Measurements from ENCODE around the gene KDM5A. TPM values are rescaled to one million over a fixed set of nuclear protein-coding genes. Genes with fewer than 3 reads are reported as not detected.

KDM5A gene
- total and polyA plus RNA-seq, 2 experiments from 2014 or later = 30.8 to 54.7 TPM

- H4K20me1 ChIP-seq (ENCODE audit: insufficient read depth, poor library complexity, severe bottlenecking) = no peaks in the 10 kb centered on the region
- TF ChIP-seq EZH2 (IDR thresholded peaks at IDR 0.05; ENCODE audit: borderline replicate concordance) (no peak), CTCF (IDR thresholded peaks at IDR 0.05; ENCODE audit: poor library complexity) (no peak), EZH2phosphoT487 (IDR thresholded peaks at IDR 0.05; ENCODE audit: low read depth, severe bottlenecking, unreplicated experiment) (no peak)
- no peak overlapping the region for H3K4me2 ChIP-seq
- H3K79me2 ChIP-seq = peaks cover 2% of the 10 kb centered on the region
- H3K36me3 ChIP-seq (replicated peaks; ENCODE audit: insufficient read depth, low read depth) = no peaks in the 10 kb centered on the region
- H3K9me3 ChIP-seq (ENCODE audit: low read depth) = no peaks in the 10 kb centered on the region
- H3K27me3 ChIP-seq = no peaks in the 10 kb centered on the region
- H3K27ac ChIP-seq = no peak overlapping the region
- H3K4me1 ChIP-seq (ENCODE audit: insufficient read depth) = no peaks in the 10 kb centered on the region
- DNase-seq (ENCODE audit: low spot score) = no peak
- H3K4me3 ChIP-seq = no peak overlapping the region
- no peak overlapping the region for H2AFZ ChIP-seq
- WGBS (ENCODE audit: low lambda C conversion rate, missing lambda C conversion rate) = 100% methylated on average over 1 of the region's 1 CpG
- H3K9me2 ChIP-seq (replicated peaks; ENCODE audit: insufficient read depth) = no peaks in the 10 kb centered on the region
Observed at GRCh38 chr12:291153-291723, 97.9 kb downstream of the KDM5A start.

DNA sequence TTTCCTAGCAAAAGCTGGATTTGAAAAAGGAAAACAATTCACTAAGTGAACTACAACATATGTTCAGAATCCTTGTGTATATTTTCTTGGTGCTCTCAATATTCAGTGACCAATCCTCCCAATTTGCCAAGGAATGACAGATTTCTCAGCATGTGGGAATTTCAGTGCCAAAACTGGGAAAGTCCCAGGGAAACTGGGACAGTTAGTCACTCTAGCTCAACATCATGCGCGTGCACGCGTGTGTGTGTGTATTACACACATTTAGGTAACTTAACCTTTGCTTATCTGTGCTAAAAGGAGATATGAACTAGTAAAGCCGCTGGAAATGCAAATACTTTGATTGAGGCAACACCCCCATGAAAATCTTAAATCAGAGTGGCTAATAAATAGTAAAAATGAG lies 100.4 kb downstream of the KDM5A start:
- Histone ChIP-seq H3K4me3 (no peak overlapping the region), H3K79me2 (peaks cover 2% of the 10 kb centered on the region), H4K20me1 (ENCODE audit: insufficient read depth, poor library complexity, severe bottlenecking) (no peaks in the 10 kb centered on the region), H3K9me2 (replicated peaks; ENCODE audit: insufficient read depth) (no peaks in the 10 kb centered on the region), H2AFZ (no peak overlapping the region), H3K27ac (no peak overlapping the region), H3K36me3 (replicated peaks; ENCODE audit: insufficient read depth, low read depth) (no peaks in the 10 kb centered on the region), H3K9me3 (ENCODE audit: low read depth) (no peaks in the 10 kb centered on the region), H3K27me3 (no peaks in the 10 kb centered on the region), H3K4me1 (ENCODE audit: insufficient read depth) (no peaks in the 10 kb centered on the region), H3K4me2 (no peak overlapping the region)
- TF ChIP-seq EZH2 (IDR thresholded peaks at IDR 0.05; ENCODE audit: borderline replicate concordance) (no peak), EZH2phosphoT487 (IDR thresholded peaks at IDR 0.05; ENCODE audit: low read depth, severe bottlenecking, unreplicated experiment) (no peak), CTCF (IDR thresholded peaks at IDR 0.05; ENCODE audit: poor library complexity) (no peak)
- 79% methylated on average over 5 of the region's 5 CpGs for WGBS (ENCODE audit: low lambda C conversion rate, missing lambda C conversion rate)
- no peak for DNase-seq (ENCODE audit: low spot score)

DNA sequence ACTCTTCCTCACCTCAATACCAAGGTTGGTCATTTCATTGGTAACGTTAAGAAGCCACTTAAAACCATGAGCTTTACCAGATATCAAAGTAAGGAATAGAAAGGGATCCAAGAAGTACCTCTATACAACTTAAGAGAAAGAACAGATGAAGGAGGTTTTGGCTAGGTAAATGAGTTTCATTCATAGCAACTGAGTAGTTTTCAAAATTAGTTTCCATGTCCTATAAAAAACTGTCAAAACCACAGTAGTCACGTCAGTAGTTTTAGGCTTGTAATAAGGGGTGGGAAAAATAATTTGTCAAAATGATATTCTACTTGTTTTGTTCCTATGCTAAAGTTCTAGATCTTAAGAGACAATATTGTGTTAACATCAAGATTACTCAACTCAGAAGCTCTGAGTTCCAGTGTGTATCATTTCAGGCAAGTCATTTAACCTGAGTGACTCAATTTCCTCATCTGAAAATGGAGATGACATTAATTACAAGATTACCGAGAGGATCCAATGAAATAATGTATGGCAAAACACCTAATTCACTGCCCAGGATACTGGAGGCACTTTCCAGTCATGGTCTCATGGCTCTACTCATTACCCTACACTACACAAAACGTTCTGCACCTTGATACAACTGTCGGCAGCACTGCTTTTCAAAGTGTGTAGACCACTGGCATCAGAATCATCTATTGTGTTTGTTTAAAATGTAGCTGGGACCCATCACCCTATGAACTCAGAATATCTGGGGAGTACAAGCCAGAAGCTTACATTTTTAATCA lies 102.4 kb downstream of the KDM5A start:
- DNase-seq (ENCODE audit: low spot score) = no peak
- Histone ChIP-seq H2AFZ (no peak overlapping the region), H4K20me1 (ENCODE audit: insufficient read depth, poor library complexity, severe bottlenecking) (no peaks in the 10 kb centered on the region), H3K4me2 (no peak overlapping the region), H3K27me3 (no peaks in the 10 kb centered on the region), H3K36me3 (replicated peaks; ENCODE audit: insufficient read depth, low read depth) (no peaks in the 10 kb centered on the region), H3K79me2 (peaks cover 2% of the 10 kb centered on the region), H3K9me2 (replicated peaks; ENCODE audit: insufficient read depth) (no peaks in the 10 kb centered on the region), H3K9me3 (ENCODE audit: low read depth) (no peaks in the 10 kb centered on the region), H3K4me1 (ENCODE audit: insufficient read depth) (no peaks in the 10 kb centered on the region), H3K4me3 (no peak overlapping the region), H3K27ac (no peak overlapping the region)
- no peak for TF ChIP-seq EZH2 (IDR thresholded peaks at IDR 0.05; ENCODE audit: borderline replicate concordance)
- no peak for TF ChIP-seq EZH2phosphoT487 (IDR thresholded peaks at IDR 0.05; ENCODE audit: low read depth, severe bottlenecking, unreplicated experiment)
- no peak for TF ChIP-seq CTCF (IDR thresholded peaks at IDR 0.05; ENCODE audit: poor library complexity)
- 96% methylated on average over 5 of the region's 5 CpGs for WGBS (ENCODE audit: low lambda C conversion rate, missing lambda C conversion rate)
